GM10248 (cell line): ENCODE results near the gene TSPAN10.

Experiments
- CTCF ChIA-PET: fragments of 300-600 bp; sonication (Branson Sonifier 250); formaldehyde crosslinking; extraction: SDS; loops from one replicate; lab custom pipeline; 2021; ENCODE audit warnings: antibody characterized with exemption; lab: Yijun Ruan, JAX
- POLR2A ChIA-PET: fragments of 350-650 bp; sonication (Branson Sonifier 250); formaldehyde crosslinking; extraction: SDS; loops from one replicate; lab custom pipeline; 2020; ENCODE audit warnings: antibody characterized with exemption; lab: Yijun Ruan, JAX
- DNase-seq: peaks from one replicate; pipeline ENCODE4 v3.0.0; 2012; ENCODE audit errors: extremely low spot score
- CTCF ChIP-seq: IDR thresholded peaks from 2 replicates; pipeline ENCODE4 v1.5.1; 2012; ENCODE audit warnings: mild to moderate bottlenecking, low read depth; ENCODE audit errors: extremely low read depth, missing control alignments, control extremely low read depth

The TSPAN10 gene

GRCh38 chr17:81697261-81698044 lies 60.5 kb downstream of the TSPAN10 start:
- TF ChIP-seq CTCF, result no peak
- POLR2A ChIA-PET, result no interaction called here
- DNase-seq, result no peak
- CTCF ChIA-PET, result no interaction called here
